Activated CD8-positive, alpha-beta memory T cell treated with anti-CD3 and anti-CD28 coated beads, Interleukin-2, amount 50 U/mL, for 24 hours (primary cell): Measurements from ENCODE around the gene TBC1D22B.

ENCODE experiments used
- DNase-seq: peaks from one replicate; pipeline ENCODE4 v3.0.0-alpha.2; 2020; ENCODE audit errors: extremely low read depth

TBC1D22B gene

GRCh38 chr6:37354526-37355384 lies 97.2 kb downstream of the TBC1D22B start:
- no peak for DNase-seq

GRCh38 chr6:37357288-37357687 lies 99.7 kb downstream of the TBC1D22B start:
- DNase-seq: no peak

DNA sequence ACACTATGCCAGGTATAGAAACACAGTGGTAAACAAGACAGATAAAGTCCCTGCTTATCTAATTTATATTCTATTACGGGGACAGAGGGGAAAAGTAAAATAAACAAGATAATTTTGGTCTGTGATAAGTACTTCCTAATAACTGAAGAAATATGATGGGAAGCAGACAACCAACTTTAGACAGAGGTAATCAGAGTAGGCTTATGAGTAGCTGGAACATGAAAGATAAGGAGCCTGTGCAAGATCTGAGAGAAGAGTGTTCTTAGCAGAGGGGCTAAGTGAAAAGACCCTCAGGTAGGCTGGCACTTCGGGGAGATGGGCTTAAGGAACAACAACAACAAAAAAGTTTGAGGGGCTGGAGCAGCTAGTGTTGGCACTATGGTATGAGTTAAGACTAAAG lies 100.3 kb downstream of the TBC1D22B start:
- DNase-seq: no peak

DNA sequence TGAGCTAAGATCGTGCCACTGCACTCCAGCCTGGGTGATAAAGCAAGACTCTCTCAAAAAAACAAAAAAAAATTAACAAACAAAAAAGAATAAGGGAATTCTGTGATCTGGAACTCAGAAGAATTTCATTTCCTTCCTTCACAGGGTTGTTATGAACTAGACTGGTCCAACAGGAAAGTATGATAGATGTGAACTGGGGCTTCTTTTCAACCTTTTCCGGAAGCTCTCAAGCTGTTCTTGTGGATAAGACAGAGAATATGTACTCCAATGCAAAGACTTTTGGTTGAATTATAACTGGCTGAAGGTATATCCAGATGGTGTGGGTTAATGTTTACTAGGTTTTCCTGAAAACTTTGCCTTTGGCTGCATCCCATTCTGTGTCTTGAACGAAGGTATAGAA lies 101.5 kb downstream of the TBC1D22B start:
- DNase-seq: no peak

DNA sequence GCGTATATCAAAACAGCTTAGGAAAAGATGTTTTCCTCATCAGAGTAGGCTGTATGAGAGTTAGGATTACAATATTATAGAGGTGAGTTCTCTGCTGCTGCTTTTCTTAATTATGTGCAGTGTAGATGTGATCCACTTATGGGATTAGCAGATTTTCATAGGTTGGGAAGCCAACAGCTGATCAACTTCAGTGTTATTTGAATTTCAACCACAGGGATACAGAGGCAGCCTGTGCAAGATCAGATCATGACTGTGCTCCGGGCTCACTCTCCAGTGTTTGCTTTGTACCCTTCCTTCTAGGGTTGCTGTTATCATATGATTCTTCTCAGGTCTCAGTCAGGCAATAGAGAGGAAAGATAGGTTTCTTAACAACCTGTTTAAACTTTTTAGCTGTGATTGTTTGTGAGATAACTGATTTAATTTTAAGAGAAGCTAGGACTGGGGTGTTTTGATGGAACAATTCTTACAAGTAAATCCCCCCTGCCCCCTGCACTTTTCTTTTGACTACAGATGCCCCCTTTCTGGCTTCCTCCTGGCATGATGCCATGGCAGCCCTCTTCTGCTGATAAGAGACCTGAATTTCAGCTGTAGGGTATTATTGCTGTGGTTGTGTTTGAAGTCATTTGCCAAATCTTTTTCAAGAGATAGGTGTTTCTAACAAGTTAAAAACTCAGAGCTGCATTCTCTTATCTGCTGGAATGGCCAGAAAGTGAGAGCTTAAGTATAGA lies 104.7 kb downstream of the TBC1D22B start:
- DNase-seq: no peak

DNA sequence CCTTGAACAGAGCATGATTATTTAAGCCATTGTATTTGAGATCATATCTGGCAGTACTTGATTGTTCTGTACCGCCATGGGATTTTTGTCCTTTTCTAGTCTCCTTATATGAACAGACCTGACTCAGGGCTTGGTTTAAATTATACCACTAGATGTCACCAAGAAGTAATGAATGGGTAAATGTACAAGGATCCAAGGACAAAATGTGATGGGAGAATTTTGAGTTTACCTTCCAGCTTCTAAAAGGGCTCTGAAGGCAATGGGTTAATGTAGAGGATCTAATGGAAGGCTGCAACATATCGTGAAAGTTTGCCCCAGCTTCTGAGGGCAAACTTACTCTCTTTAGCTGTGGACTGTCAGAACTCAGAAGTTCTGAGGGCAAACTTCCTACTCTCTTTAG lies 108.2 kb downstream of the TBC1D22B start:
- DNase-seq: no peak

DNA sequence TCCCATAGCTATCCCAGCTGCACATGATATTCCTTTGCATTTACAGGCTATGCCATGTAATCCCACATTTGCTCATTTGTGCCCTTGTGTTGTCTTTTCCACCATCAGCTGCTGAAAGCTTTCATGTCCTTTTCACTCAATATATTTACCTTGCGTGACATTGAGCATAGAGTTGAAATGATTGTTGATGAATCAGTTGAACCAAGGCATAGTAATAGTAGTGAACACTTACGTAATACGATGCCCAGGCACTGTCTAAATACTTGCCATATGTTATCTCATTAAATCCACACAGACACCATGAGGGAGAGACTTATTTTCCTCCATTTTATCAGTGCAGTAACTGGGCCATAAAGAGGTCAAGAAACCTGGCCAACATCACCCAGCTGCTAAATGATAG lies 109.3 kb downstream of the TBC1D22B start:
- no peak for DNase-seq

DNA sequence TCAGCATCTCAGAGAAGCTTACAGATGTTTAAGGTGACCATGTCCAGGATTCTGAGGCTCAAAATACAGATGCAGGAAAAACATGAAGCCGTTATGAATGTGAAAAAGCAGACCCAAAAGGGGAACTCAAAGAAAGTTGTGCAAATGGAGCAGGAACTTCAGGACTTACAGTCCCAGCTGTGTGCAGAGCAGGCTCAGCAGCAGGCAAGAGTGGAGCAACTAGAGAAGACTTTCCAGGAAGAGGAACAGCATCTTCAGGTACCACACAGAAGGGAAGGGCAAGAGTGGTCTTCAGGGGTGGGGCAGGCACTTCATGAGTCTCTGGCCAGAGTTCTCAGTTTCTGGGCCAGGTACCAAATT lies 111.4 kb downstream of the TBC1D22B start:
- DNase-seq: no peak

DNA sequence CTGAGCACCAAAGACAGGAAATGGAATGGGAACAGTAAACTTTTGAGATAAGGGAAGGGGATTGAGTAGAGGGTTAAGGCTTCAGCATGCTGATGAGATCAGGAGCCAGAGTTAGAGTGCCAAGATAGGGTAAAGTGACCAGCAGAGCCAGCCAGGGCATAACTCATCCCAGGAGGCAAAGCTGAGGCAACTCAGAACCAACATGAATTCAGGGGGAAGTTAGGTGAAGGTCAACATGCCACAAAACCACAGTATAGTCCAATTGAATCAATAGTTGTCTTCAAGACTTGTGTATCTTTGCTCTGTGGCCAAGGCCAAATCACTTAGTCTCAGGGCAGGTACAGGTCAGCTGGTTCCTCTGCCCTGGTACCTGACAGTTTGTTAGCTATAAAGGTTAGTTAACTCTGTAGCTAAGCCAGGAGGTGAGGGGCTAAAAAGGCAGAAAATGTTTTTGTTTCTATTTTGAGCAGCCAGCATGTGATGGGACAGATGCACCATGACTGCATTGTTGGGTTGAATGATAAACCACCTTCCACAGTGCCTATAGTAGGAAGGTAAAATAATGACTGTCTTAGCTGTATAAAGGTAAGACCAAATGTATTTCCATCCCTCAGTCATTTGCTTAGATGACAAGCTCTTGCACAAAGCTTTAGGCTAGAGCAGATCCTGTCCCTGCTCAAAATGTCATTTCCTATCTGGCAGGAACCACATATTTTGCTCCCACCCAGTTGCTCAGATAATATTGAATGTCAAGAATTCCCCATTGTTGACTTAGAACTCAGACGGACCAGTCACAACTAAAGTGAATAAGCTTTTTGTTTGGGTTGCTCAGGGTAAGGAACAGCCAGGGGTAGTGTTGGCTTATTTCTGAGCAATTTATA lies 112.0 kb downstream of the TBC1D22B start:
- no peak for DNase-seq

GRCh38 chr6:37371154-37372083 lies 113.8 kb downstream of the TBC1D22B start:
- no peak for DNase-seq

GRCh38 chr6:37372116-37372515 lies 114.5 kb downstream of the TBC1D22B start:
- DNase-seq: no peak

DNA sequence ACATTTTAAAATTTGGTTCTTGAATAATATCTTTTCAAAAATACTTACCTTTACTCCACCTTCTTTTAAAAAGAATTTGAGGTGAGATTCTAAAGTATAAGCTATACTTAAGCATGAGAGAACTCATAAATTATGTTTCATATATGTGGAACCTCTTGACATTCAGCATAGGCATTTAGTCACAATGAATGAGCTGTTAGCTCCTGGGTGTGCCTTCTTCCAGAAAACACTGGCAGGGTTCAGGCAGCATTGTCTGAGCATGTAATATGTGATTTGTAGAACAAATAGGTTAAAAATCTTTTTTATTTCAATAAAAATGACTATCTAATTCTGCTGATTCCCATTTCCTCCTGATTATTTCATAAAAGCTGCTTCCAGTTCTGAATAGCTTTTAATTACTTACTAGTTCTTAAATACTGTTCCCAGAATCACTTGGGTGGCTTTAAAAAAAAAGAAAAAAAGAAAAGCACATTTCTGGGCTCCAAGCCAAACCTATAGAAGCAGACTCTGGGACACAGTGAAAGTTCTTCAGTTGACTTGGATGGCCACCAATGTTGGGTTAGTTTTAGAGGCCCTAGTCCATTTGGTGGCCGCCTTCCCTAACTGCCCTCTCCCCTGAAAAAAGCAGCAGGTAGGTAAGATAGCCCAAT lies 116.4 kb downstream of the TBC1D22B start:
- DNase-seq: no peak

- DNase-seq: no peak
These were observed 117.8 kb downstream of the TBC1D22B start for GRCh38 chr6:37375376-37375775.

GRCh38 chr6:37376078-37376743 lies 118.6 kb downstream of the TBC1D22B start:
- DNase-seq: no peak

GRCh38 chr6:37381579-37381978 lies 124.0 kb downstream of the TBC1D22B start:
- no peak for DNase-seq
